ENCODE data around the gene DOCK7. TPM values are rescaled to one million over a fixed set of nuclear protein-coding genes. Genes with fewer than 3 reads are reported as not detected.

DOCK7 gene
- total and polyA plus RNA-seq, 2 of the 8 experiments (the other 6 are each of a cell fraction or from before 2014, with no cell fraction given) = 10.2 to 33.7 TPM

DNA sequence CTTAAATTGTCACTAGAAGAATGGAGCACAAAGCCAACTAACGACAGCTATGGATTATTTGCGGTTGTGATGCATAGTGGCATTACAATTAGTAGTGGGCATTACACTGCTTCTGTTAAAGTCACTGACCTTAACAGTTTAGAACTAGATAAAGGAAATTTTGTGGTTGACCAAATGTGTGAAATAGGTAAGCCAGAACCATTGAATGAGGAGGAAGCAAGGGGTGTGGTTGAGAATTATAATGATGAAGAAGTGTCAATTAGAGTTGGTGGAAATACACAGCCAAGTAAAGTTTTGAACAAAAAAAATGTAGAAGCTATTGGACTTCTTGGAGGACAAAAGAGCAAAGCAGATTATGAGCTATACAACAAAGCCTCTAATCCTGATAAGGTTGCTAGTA is 237.9 kb downstream of the DOCK7 start (continued):
- TF ChIP-seq KDM5A (IDR thresholded peaks at IDR 0.05; ENCODE audit: low read length) (no peak), SIN3A (conservative IDR thresholded peaks at IDR 0.05 in 1 of 2, IDR thresholded peaks at IDR 0.05 in 1 of 2; ENCODE audit: low read depth in 1 of 2, low read length in 2 of 2) (no peak), MAFK (IDR thresholded peaks at IDR 0.05; ENCODE audit: low read depth, low read length) (no peak), NRF1 (IDR thresholded peaks at IDR 0.05; ENCODE audit: low read depth, low read length) (no peak), EP300 (IDR thresholded peaks at IDR 0.05; ENCODE audit: borderline replicate concordance in 1 of 2, low read depth in 2 of 2, low read length in 2 of 2) (no peak)

Measured in H1 (cell line).